HG03342 (cell line): Measurements from ENCODE around the gene FOXN1.

ENCODE experiments used
- ATAC-seq: cut with Tn5 transposase; IDR thresholded peaks from one replicate; pipeline ENCODE4 v1.9.1; 2021; ENCODE audit warnings: mild to moderate bottlenecking, moderate library complexity; ENCODE audit not compliant: unreplicated experiment

The FOXN1 gene

GRCh38 chr17:28544402-28545140 lies 38.4 kb downstream of the FOXN1 start:
- no peak for ATAC-seq

GRCh38 chr17:28545141-28545503 lies 39.0 kb downstream of the FOXN1 start:
- no peak for ATAC-seq

- no peak for ATAC-seq
Observed at GRCh38 chr17:28545787-28546415, 39.8 kb downstream of the FOXN1 start.

GRCh38 chr17:28547096-28547622 lies 41.0 kb downstream of the FOXN1 start:
- no peak for ATAC-seq

DNA sequence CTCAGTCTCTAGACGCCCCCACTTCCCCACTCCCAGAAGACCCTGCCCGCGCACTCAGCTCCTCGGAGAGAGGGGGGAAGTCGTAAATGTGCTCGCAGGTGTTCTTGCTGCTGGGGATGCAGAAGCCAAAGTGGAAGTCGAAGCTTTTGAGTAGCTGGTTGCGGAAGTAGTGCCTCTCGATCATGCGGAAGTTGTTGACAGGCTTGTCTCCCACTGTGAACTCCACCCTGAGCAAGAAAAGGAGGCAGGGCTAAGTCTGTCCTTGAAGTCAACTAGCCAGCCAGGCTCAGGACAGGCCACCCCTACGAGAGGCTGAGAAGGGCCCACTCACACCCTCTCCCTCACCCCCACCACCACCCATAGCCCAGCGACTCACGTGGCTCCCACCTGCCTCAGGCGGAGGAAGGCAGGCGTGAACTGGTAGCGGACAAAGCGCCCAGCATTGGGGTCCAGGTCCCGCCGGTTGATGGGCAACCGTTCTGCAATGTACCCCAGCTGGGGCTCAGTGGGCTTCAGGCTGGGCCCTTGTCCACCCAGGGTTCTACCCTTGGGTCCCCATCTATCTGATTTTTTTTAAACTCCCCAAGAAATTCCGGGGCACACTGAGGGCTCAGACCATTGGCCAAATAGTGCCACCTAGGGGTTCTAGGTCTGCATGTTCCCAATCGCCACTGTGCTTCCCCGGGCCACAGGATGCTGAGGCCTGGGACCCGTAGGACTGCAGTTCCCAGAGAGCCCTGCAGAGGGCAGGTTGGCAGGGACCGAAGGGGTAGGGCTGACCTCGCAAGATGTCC lies 41.7 kb downstream of the FOXN1 start:
- no peak for ATAC-seq

GRCh38 chr17:28548417-28549130 lies 42.4 kb downstream of the FOXN1 start:
- ATAC-seq, result no peak

GRCh38 chr17:28549236-28550132 lies 43.3 kb downstream of the FOXN1 start:
- peak; percentile 37 for ATAC-seq

DNA sequence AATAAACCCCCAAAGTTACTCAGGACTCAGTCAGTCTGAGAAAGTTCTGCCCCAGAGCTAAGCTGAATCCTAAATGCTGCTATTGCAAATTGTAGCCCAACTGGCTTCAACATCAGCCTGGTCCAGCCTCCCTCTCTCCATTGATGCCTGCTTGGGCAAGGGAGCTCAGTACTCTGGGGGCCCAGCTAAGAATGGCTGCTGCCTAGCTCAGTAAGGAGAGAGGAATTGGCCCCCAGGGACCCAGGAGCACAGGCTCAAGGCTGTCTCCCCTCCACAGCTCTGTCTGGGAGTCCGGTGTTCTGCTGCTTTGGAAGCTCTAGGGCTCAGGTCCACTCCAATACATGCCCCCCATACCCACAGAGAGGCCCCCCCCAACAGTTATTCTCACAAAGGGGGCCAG lies 44.7 kb downstream of the FOXN1 start:
- ATAC-seq, result no peak

DNA sequence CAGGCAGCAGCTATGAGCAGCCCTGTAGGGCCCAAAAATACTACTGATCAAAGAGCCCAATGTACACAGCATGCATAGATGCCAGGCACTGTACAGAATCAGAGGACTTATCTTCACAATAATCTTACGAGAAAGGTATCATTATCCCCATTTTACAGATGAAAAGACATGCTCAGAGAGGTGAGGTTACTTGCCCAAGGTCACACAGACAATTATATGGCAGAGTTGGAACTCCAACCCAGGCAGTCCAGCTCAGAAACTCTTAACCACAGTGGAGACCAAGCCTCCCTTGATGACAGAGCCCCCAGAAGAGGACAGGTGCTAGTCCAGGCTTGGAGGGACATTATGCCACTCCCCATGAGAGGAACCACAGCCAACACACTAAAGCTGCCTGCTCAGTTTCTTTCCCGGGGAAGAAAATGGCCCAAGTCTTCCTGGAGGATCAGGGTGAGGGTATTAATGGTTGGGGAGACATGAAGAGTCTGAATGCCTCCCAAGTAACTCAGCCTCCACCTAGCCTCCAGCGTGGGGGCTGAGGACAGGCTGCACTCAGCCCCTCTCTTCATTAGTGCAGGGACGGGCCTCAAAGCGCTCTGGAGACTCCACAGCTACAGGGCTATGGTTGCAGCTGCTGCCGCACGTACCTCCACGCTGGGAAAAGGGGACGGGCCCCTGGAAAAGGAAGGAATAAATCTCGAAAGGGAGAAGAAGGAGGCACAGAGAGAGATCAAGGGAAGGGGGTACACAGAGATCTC lies 45.5 kb downstream of the FOXN1 start:
- ATAC-seq, result no peak

- ATAC-seq, result peak; percentile 58
Observed at GRCh38 chr17:28552176-28552999, 46.2 kb downstream of the FOXN1 start, which contains the start of gene UNC119. Gene UNC119, minus strand, starts transcription at chr17:28552624. Its CDS starts 67 bp downstream, at chr17:28552557.

DNA sequence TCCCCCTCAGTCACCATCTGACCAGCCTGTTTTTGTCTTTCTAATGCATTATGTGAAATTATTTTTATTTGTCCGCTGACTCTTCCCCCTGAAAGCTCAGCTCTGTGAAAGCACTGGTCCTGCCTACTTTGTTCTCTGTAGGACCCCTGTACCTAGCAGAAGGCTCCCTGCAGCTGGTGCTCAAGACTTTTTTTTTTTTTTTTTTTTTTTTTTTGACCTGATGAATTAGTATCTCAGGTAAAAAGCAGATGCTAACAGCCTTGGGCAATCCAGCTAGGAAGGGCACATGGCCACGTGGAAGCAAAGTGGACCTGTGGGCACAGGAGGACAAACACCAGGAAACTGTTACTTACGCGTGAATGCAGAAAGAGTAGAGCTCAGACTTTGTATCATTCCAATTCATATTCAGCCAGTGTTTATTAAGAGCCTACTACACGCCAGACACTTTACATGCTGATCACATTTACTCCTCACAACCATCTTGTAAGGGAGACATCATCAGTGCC lies 46.9 kb downstream of the FOXN1 start:
- ATAC-seq, result no peak

GRCh38 chr17:28554565-28554964 lies 48.4 kb downstream of the FOXN1 start:
- ATAC-seq, result no peak

GRCh38 chr17:28555022-28555421 lies 48.9 kb downstream of the FOXN1 start:
- ATAC-seq, result no peak

DNA sequence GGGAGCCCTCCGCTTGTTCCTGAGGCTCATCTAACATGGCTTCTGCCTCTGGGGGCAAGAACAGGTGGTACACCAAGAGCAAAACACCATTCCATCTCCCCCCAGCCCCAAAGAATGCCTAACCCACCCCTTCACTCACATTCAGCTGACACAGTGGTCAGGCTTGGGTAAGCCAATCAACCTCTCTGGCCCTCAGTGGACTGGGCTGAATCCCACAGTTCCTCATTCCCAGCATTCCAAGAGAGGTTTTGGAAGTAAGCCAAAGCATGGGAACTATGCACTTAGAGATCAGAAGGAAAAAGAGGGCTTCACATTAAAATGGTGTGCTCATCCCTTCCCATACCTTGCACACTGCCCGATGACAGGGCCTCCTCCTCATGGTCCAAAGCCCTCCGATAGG lies 57.3 kb downstream of the FOXN1 start:
- ATAC-seq, result no peak

GRCh38 chr17:28567604-28568003 lies 61.5 kb downstream of the FOXN1 start:
- ATAC-seq, result peak; percentile 34

DNA sequence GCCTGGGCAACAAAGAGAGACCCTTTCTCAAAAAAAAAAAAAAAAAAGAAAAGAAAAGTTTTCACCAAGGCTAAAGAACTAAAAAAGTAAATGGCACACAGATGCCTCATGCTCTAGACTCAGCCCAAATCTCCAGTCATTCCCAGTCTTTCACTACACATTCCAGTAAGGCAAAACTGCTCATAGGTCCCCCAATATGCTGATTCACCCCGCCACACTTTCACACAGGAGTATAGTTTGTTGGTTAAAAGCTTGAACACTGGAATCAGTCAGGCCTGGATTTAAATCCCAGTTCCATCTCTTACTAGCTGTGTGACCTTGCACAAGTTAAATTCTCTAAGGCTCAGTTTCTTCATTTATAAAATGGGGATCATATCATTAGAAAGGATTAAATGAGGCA lies 63.3 kb downstream of the FOXN1 start:
- ATAC-seq, result no peak

- ATAC-seq, result peak; percentile 17
Observed at GRCh38 chr17:28570716-28571360, 64.7 kb downstream of the FOXN1 start.
